GM23248 (cell line): ENCODE results near the gene CRACDL.

Experiments
- EZH2 ChIP-seq: fragments of 200-600 bp; sonication (generic); IDR thresholded peaks from 2 replicates; pipeline ENCODE4 v1.6.1; 2018; ENCODE audit warnings: antibody characterized with exemption, mild to moderate bottlenecking; ENCODE audit not compliant: insufficient read depth, poor library complexity, severe bottlenecking
- EZH2phosphoT487 ChIP-seq: fragments of 200-600 bp; sonication (generic); IDR thresholded peaks from 2 replicates; pipeline ENCODE4 v1.6.1; 2018; ENCODE audit warnings: antibody characterized with exemption, moderate library complexity, mild to moderate bottlenecking, low read depth; ENCODE audit not compliant: insufficient read depth

DNA sequence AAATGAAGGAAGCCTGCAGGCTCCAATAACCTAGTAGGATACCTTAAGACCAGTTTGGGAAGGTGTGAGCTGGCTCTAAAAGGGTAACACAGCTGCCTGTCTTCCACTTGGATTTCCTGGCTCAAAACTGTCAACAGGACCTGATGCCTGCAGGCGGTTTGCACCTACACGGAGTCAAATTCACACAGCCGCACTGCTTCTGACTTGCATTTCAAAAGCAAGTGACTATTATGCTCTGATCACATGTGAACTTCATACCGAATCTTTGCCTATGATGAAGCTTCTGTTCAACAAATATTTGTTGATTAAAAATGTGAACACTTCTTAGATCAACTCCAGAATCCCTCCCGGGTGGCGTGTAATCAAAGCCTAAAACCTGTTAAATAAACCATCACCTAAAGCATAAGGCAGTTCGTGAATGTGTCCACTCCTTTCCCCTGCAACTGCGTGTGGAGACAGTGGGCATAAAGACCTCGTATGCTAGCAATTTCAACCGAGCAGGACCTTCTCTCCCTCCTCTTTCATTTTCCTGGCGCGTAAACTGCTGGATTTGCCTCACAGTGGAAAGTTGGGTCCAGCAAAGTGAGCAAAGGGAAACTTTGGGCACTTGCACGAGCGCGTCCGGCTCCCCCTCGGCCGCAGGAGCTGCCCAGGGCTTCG is 784 bp downstream of the CRACDL start:
- no peak for TF ChIP-seq EZH2phosphoT487
- TF ChIP-seq EZH2: no peak
